K562 (cell line): Measurements from ENCODE around the gene BRD4.

ENCODE experiments used
- DDX20 ChIP-seq: fragments of 450-650 bp; IDR thresholded peaks from 2 replicates; pipeline ENCODE4 v1.6.1; 2016; ENCODE audit warnings: missing genetic modification characterization, low read depth, mild to moderate bottlenecking, missing compliant biosample characterization, moderate library complexity
- IRF2 ChIP-seq: sonication (generic); formaldehyde crosslinking; IDR thresholded peaks from 2 replicates; pipeline ENCODE4 v1.8.1; 2022; ENCODE audit warnings: mild to moderate bottlenecking, missing genetic modification reagents
- NONO ChIP-seq, 2 experiments: fragments of 200-400 bp in 1 of 2; fragments of 450-650 bp in 1 of 2; formaldehyde crosslinking in 1 of 2; IDR thresholded peaks; 2 replicates each; pipeline ENCODE4 v1.6.1; 2017; ENCODE audit warnings: low read depth in 2 of 2, mild to moderate bottlenecking in 2 of 2, moderate library complexity in 2 of 2, low read length in 1 of 2
- POLR2B ChIP-seq: fragments of 450-650 bp; IDR thresholded peaks from 2 replicates; pipeline ENCODE4 v1.6.1; 2018; ENCODE audit warnings: low read depth; ENCODE audit not compliant: partially characterized antibody
- STAG1 ChIP-seq: sonication (generic); formaldehyde crosslinking; IDR thresholded peaks from 2 replicates; pipeline ENCODE4 v1.5.0; 2020; ENCODE audit warnings: missing genetic modification reagents, borderline replicate concordance
- TCF7L2 ChIP-seq: fragments of 150-350 bp; IDR thresholded peaks from 2 replicates; pipeline ENCODE4 v1.6.1; 2016; ENCODE audit warnings: low read depth, mild to moderate bottlenecking, low read length, moderate library complexity
- ZNF174 ChIP-seq: fragments of 250-450 bp; sonication (Bioruptor Pico); IDR thresholded peaks from 2 replicates; pipeline ENCODE4 v1.4.0; 2020; ENCODE audit warnings: mild to moderate bottlenecking
- ZNF384 ChIP-seq: IDR thresholded peaks from 2 replicates; pipeline ENCODE4 v1.6.1; 2012; ENCODE audit warnings: low read depth, low read length, improper control_type of control experiment
- ZNF561 ChIP-seq: fragments of 450-650 bp; formaldehyde crosslinking; conservative IDR thresholded peaks from 2 replicates; pipeline ENCODE4 v1.4.0; 2020; ENCODE audit warnings: mild to moderate bottlenecking, moderate library complexity
- TF ChIP-seq, protein P1 (sequence below): sonication (generic); formaldehyde crosslinking; IDR thresholded peaks from 2 replicates; pipeline ENCODE4 v1.8.1; 2022; ENCODE audit warnings: missing genetic modification reagents
- TF ChIP-seq, protein P2 (sequence below), 3 experiments: fragments of 200-800 bp in 1 of 3; fragments of 250-450 bp in 1 of 3; fragments of 450-650 bp in 1 of 3; sonication (Bioruptor Pico) in 1 of 3; sonication (Bioruptor generic) in 1 of 3; formaldehyde crosslinking in 1 of 3; IDR thresholded peaks; 2 replicates each; pipeline versions ENCODE4 v1.6.1 to v1.8.0; 2016 to 2022; ENCODE audit warnings: mild to moderate bottlenecking in 2 of 3, missing genetic modification characterization in 2 of 3, missing compliant biosample characterization in 1 of 3, moderate library complexity in 1 of 3
- TF ChIP-seq, protein P3 (sequence below), 3 experiments: IDR thresholded peaks in 2 of 3; conservative IDR thresholded peaks in 1 of 3; 2 replicates each; pipeline ENCODE4 v1.5.1; 2011 to 2012; ENCODE audit warnings: low read length in 3 of 3, mild to moderate bottlenecking in 3 of 3, control low read depth in 2 of 3, improper control_type of control experiment in 1 of 3, inconsistent platforms in 1 of 3, low read depth in 1 of 3, mixed read lengths in 1 of 3, moderate library complexity in 1 of 3; ENCODE audit not compliant: insufficient read depth in 2 of 3
- TF ChIP-seq, protein P4 (sequence below): conservative IDR thresholded peaks from 2 replicates; pipeline ENCODE4 v1.6.1; 2011; ENCODE audit warnings: low read depth, mild to moderate bottlenecking, low read length; ENCODE audit not compliant: control insufficient read depth

DNA sequence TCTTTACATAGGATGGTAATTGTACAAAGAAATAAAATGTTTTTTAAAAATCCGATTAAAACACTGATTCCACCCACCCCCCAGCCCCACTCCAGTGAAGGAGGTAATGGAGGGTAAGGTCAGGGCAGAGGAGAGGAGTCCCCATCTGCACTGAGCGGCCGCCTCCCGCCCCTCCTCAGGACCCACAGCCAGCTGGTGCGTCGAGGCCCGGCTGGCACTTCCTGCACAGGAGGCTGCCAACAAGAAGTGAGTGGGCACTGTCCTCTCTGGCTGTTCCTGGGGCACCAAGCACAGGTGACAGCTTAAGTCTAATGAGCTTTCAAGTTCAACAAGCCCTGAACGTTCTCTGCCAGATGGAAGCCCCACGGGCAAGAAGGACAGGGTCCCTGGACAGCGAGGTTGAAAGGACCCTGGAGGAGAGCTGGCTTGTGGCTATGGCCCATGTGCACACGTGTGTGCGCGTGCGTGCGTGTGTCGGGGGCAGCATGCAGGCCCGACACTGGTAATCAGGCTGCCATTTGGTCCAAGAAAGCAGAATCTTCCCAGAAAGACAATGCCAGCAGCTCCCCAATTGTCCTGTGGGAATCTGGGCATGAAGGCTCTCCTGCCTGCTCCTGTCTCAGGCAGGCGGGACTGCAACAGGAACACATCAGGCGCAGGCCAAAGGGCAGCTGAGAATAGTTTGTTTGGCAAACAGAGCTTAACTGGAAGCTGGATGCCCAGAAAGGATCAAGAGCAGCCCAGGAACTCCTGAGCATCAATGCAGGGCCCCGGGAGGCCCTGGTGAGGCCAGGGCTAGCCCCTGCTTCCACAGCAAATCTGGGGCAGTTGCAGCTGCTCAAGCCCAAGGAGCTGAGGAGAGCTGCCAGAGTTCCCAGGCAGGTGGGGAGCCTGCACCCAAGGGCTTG lies 85.0 kb downstream of the BRD4 start:
- TF ChIP-seq, protein P1, sequence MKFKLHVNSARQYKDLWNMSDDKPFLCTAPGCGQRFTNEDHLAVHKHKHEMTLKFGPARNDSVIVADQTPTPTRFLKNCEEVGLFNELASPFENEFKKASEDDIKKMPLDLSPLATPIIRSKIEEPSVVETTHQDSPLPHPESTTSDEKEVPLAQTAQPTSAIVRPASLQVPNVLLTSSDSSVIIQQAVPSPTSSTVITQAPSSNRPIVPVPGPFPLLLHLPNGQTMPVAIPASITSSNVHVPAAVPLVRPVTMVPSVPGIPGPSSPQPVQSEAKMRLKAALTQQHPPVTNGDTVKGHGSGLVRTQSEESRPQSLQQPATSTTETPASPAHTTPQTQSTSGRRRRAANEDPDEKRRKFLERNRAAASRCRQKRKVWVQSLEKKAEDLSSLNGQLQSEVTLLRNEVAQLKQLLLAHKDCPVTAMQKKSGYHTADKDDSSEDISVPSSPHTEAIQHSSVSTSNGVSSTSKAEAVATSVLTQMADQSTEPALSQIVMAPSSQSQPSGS: no peak
- TF ChIP-seq POLR2B (no peak), TCF7L2 (no peak), ZNF174 (no peak), IRF2 (no peak), ZNF384 (no peak), STAG1 (CRISPR knock-in tag) (no peak), ZNF561 (CRISPR knock-in tag) (no peak), NONO (IDR thresholded peaks at IDR 0.05; ENCODE audit: low read depth in 2 of 2, low read length in 1 of 2) (no peak), DDX20 (tag) (no peak)
- TF ChIP-seq, protein P2, sequence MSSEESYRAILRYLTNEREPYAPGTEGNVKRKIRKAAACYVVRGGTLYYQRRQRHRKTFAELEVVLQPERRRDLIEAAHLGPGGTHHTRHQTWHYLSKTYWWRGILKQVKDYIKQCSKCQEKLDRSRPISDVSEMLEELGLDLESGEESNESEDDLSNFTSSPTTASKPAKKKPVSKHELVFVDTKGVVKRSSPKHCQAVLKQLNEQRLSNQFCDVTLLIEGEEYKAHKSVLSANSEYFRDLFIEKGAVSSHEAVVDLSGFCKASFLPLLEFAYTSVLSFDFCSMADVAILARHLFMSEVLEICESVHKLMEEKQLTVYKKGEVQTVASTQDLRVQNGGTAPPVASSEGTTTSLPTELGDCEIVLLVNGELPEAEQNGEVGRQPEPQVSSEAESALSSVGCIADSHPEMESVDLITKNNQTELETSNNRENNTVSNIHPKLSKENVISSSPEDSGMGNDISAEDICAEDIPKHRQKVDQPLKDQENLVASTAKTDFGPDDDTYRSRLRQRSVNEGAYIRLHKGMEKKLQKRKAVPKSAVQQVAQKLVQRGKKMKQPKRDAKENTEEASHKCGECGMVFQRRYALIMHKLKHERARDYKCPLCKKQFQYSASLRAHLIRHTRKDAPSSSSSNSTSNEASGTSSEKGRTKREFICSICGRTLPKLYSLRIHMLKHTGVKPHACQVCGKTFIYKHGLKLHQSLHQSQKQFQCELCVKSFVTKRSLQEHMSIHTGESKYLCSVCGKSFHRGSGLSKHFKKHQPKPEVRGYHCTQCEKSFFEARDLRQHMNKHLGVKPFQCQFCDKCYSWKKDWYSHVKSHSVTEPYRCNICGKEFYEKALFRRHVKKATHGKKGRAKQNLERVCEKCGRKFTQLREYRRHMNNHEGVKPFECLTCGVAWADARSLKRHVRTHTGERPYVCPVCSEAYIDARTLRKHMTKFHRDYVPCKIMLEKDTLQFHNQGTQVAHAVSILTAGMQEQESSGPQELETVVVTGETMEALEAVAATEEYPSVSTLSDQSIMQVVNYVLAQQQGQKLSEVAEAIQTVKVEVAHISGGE (CRISPR knock-in tag; IDR thresholded peaks at IDR 0.05): no peak
- TF ChIP-seq, protein P3, sequence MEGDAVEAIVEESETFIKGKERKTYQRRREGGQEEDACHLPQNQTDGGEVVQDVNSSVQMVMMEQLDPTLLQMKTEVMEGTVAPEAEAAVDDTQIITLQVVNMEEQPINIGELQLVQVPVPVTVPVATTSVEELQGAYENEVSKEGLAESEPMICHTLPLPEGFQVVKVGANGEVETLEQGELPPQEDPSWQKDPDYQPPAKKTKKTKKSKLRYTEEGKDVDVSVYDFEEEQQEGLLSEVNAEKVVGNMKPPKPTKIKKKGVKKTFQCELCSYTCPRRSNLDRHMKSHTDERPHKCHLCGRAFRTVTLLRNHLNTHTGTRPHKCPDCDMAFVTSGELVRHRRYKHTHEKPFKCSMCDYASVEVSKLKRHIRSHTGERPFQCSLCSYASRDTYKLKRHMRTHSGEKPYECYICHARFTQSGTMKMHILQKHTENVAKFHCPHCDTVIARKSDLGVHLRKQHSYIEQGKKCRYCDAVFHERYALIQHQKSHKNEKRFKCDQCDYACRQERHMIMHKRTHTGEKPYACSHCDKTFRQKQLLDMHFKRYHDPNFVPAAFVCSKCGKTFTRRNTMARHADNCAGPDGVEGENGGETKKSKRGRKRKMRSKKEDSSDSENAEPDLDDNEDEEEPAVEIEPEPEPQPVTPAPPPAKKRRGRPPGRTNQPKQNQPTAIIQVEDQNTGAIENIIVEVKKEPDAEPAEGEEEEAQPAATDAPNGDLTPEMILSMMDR (IDR thresholded peaks at IDR 0.05 in 2 of 3, conservative IDR thresholded peaks at IDR 0.05 in 1 of 3; ENCODE audit: insufficient read depth in 2 of 3, low read depth in 1 of 3, low read length in 3 of 3): no peak
- TF ChIP-seq, protein P4, sequence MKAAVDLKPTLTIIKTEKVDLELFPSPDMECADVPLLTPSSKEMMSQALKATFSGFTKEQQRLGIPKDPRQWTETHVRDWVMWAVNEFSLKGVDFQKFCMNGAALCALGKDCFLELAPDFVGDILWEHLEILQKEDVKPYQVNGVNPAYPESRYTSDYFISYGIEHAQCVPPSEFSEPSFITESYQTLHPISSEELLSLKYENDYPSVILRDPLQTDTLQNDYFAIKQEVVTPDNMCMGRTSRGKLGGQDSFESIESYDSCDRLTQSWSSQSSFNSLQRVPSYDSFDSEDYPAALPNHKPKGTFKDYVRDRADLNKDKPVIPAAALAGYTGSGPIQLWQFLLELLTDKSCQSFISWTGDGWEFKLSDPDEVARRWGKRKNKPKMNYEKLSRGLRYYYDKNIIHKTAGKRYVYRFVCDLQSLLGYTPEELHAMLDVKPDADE: no peak
